Ovary (tissue), 9 donors: ENCODE measurements around the gene TEDC1. TPM values are rescaled to one million over a fixed set of nuclear protein-coding genes. Genes with fewer than 3 reads are reported as not detected.
A peak's percentile ranks its signal among the peaks of the same experiment; 100 is the strongest.

Experiments
- DNase-seq, 5 donors: peaks; one replicate each; pipeline ENCODE4 v3.0.0-alpha.2; 2019 to 2020
- H3K27ac ChIP-seq, 2 donors: fragments of 200-600 bp; one replicate each; pipeline versions ENCODE4 v1.5.1 to v1.8.0; 2019 to 2022
- H3K27me3 ChIP-seq: fragments of 200-600 bp; one replicate; pipeline ENCODE4 v1.8.0; 2022
- H3K36me3 ChIP-seq: fragments of 200-600 bp; sonication (generic); one replicate; pipeline ENCODE4 v1.5.1; 2019
- H3K4me1 ChIP-seq: one replicate; pipeline ENCODE4 v1.8.1; 2013; ENCODE audit warnings: mild to moderate bottlenecking, moderate library complexity; ENCODE audit not compliant: insufficient read depth
- H3K4me3 ChIP-seq: fragments of 200-600 bp; sonication (generic); one replicate; pipeline ENCODE4 v1.5.1; 2017
- H3K9me3 ChIP-seq, 2 donors: fragments of 200-600 bp in 1 of 2; sonication (generic) in 1 of 2; one replicate each; pipeline versions ENCODE4 v1.5.1 to v1.8.1; 2013 to 2019; ENCODE audit warnings: mild to moderate bottlenecking in 1 of 2, moderate library complexity in 1 of 2
- CTCF ChIP-seq, 3 donors: fragments of 450-650 bp in 2 of 3; fragments of 200-600 bp in 1 of 3; IDR thresholded peaks; one replicate each; pipeline versions ENCODE4 v1.5.1 to v1.8.0; 2016 to 2022; ENCODE audit warnings: antibody characterized with exemption in 3 of 3, mild to moderate bottlenecking in 1 of 3
- EP300 ChIP-seq: sonication (generic); formaldehyde crosslinking; IDR thresholded peaks from one replicate; pipeline ENCODE4 v1.6.1; 2017; ENCODE audit warnings: antibody characterized with exemption
- POLR2A ChIP-seq: fragments of 450-650 bp; IDR thresholded peaks from one replicate; pipeline ENCODE4 v1.6.1; 2017; ENCODE audit warnings: antibody characterized with exemption, mild to moderate bottlenecking, moderate library complexity
- WGBS, 3 donors: extraction: QIAGEN DNeasy Blood & Tissue Kit in 1 of 3; methylation state at CpG; one replicate each; pipeline versions ENCODE4 v1.1.5 to v1.1.7; 2013 to 2017; 5-methylcytosine and 5-hydroxymethylcytosine counted together
- intact Hi-C, 4 donors: fragments of 100-400 bp; cut with DNase I; formaldehyde crosslinking; loops; one replicate each; pipeline versions ENCODE4 v1.11.0 to v1.15.1; 2022 to 2023
- polyA plus RNA-seq, 2 donors: library from polyadenylated mRNA; stranded (reverse); fragments of 200-250 nt in 1 of 2; fragments of 350-450 nt in 1 of 2; fragmentation: Illumina TruSeq in 1 of 2; extraction: RNeasy Lipid Tissue Mini Kit (QIAGEN cat#74804) in 1 of 2; gene quantifications; one replicate each; pipeline ENCODE4 v1.2.3, GENCODE V29; 2013 to 2014
- total RNA-seq, 7 donors: library from RNA; depleted of rRNA in 2 of 7; stranded (reverse); fragments of >200 nt in 2 of 7; fragmentation: NEBNext Ultra II Directional in 3 of 7; extraction: Animal tissue kit (Norgen Biotek cat#: 25700) in 3 of 7; gene quantifications; one replicate each; pipeline versions ENCODE4 v1.1.0 to v1.2.4, GENCODE V29; 2016 to 2023
- donor health status: DM: no; HTN: no; CAD: no; lungs with moderate emphysema.
- donor health status: DM: no; HTN: no; CAD: no.
- donor health status: Bipolar disorder and iron deficiency.
- donor health status: DM: yes; HTN: yes; CAD: no.
- donor health status: DM: no; HTN: no; CAD: no.
- donor health status: DM: yes; HTN: yes; CAD: no.

TEDC1 gene
- total and polyA plus RNA-seq, 9 donors: 2.6 to 8.2 (median 3.8) TPM; not detected in 1

GRCh38 chr14:105527826-105528585, 37.0 kb downstream of the TEDC1 start:
- H3K27me3 ChIP-seq: no peaks in the 10 kb centered on the region
- DNase-seq: peak; percentile 71 to 89 (median 80)
- TF ChIP-seq CTCF (IDR thresholded peaks at IDR 0.05) (peak; percentile 76 to 86 (median 85)), EP300 (no peak)
- H3K4me1 ChIP-seq: peaks cover 10% of the 10 kb centered on the region
- WGBS, 3 donors: 1 to 4% (median 4%) methylated on average over 16 to 67 of the region's 67 CpGs
- peak overlapping the region; percentile 60 for H3K4me3 ChIP-seq
- peak overlapping the region in 1 of 2 donors; percentile 53 for H3K27ac ChIP-seq
- intact Hi-C loops: loop anchor here in 2 of 4 donors (5.0 to 10.0 kb wide), 3 partner anchors 36 to 163 kb away; partner anchors contain the start of gene TEDC1 (in 1 of the 2)
- H3K36me3 ChIP-seq: no peaks in the 10 kb centered on the region
- H3K9me3 ChIP-seq: no peaks in the 10 kb centered on the region

- H3K27me3 ChIP-seq: no peaks in the 10 kb centered on the region
- peaks cover 10% of the 10 kb centered on the region for H3K4me1 ChIP-seq
- H3K4me3 ChIP-seq: peak overlapping the region; percentile 60
- TF ChIP-seq CTCF (IDR thresholded peaks at IDR 0.05) (peak in 1 of 3 donors; percentile 4), POLR2A (no peak)
- WGBS, 3 donors: 17 to 26% (median 20%) methylated on average over 74 to 89 of the region's 89 CpGs
- no peaks in the 10 kb centered on the region for H3K36me3 ChIP-seq
- intact Hi-C loops: loop anchor here in 2 of 4 donors (5.0 to 10.0 kb wide), 3 partner anchors 36 to 164 kb away; partner anchors contain the start of gene TEDC1 (in 1 of the 2)
- H3K27ac ChIP-seq: no peak overlapping the region
- DNase-seq: no peak
- no peaks in the 10 kb centered on the region for H3K9me3 ChIP-seq
Observed at GRCh38 chr14:105528586-105529318, 37.7 kb downstream of the TEDC1 start.

GRCh38 chr14:105529319-105529568, 38.2 kb downstream of the TEDC1 start:
- intact Hi-C loops: loop anchor here in 2 of 4 donors (5.0 to 10.0 kb wide), 3 partner anchors 37 to 164 kb away; partner anchors contain the start of gene TEDC1 (in 1 of the 2)
- TF ChIP-seq POLR2A (no peak), CTCF (IDR thresholded peaks at IDR 0.05) (no peak), EP300 (no peak)
- Histone ChIP-seq H3K27ac (no peak overlapping the region), H3K4me1 (peaks cover 10% of the 10 kb centered on the region), H3K4me3 (no peak overlapping the region), H3K27me3 (no peaks in the 10 kb centered on the region), H3K36me3 (no peaks in the 10 kb centered on the region), H3K9me3 (no peaks in the 10 kb centered on the region)
- WGBS, 3 donors: 43 to 49% (median 46%) methylated on average over 24 of the region's 24 CpGs
- DNase-seq: no peak

- no peak overlapping the region for H3K4me3 ChIP-seq
- H3K27ac ChIP-seq: no peak overlapping the region
- no peaks in the 10 kb centered on the region for H3K36me3 ChIP-seq
- H3K4me1 ChIP-seq: peaks cover 10% of the 10 kb centered on the region
- intact Hi-C loops: loop anchor here in 2 of 4 donors (5.0 to 10.0 kb wide), 3 partner anchors 37 to 165 kb away; partner anchors contain the start of gene TEDC1 (in 1 of the 2)
- peak in 1 of 5 donors; percentile 52 for DNase-seq
- no peaks in the 10 kb centered on the region for H3K27me3 ChIP-seq
- H3K9me3 ChIP-seq: no peaks in the 10 kb centered on the region
- TF ChIP-seq CTCF (IDR thresholded peaks at IDR 0.05) (no peak), EP300 (no peak), POLR2A (no peak)
- 47 to 53% (median 51%) methylated on average over 58 to 63 of the region's 63 CpGs for WGBS, 3 donors
Observed at GRCh38 chr14:105529569-105530284, 38.7 kb downstream of the TEDC1 start.
